Calu3 (cell line): Measurements from ENCODE around the gene DLGAP1. TPM values are rescaled to one million over a fixed set of nuclear protein-coding genes. Genes with fewer than 3 reads are reported as not detected.

Experiments
- BruUV-seq: library from RNA; stranded (reverse); fragments of 400-500 nt; replicated peaks from 2 replicates; lab custom pipeline; 2021; lab: Mats Ljungman, UMichigan
- CTCF ChIA-PET: fragments of 300-600 bp; sonication (Branson Sonifier 250); formaldehyde crosslinking; loops from one replicate; lab custom pipeline; 2022; ENCODE audit warnings: antibody characterized with exemption; lab: Charles Lee
- DNase-seq: peaks from one replicate; pipeline ENCODE4 v3.0.0; 2022
- H3K27ac Mint-ChIP-seq: one replicate; pipeline ENCODE4 v1.8.0; 2022; ENCODE audit warnings: mixed read lengths; ENCODE audit not compliant: unreplicated experiment
- H3K27me3 Mint-ChIP-seq: one replicate; pipeline ENCODE4 v1.8.0; 2022; ENCODE audit warnings: mixed read lengths; ENCODE audit not compliant: unreplicated experiment
- H3K36me3 Mint-ChIP-seq: one replicate; pipeline ENCODE4 v1.8.0; 2022; ENCODE audit warnings: mild to moderate bottlenecking, moderate library complexity, mixed read lengths; ENCODE audit not compliant: insufficient read depth, unreplicated experiment
- H3K4me1 Mint-ChIP-seq: one replicate; pipeline ENCODE4 v1.8.0; 2022; ENCODE audit warnings: mild to moderate bottlenecking, low read depth, mixed read lengths; ENCODE audit not compliant: unreplicated experiment
- H3K4me3 Mint-ChIP-seq: one replicate; pipeline ENCODE4 v1.8.0; 2022; ENCODE audit warnings: mild to moderate bottlenecking, low read depth, moderate library complexity, mixed read lengths; ENCODE audit not compliant: unreplicated experiment
- H3K9me3 Mint-ChIP-seq: one replicate; pipeline ENCODE4 v1.8.0; 2022; ENCODE audit warnings: low read depth, mixed read lengths; ENCODE audit not compliant: unreplicated experiment
- CTCF ChIP-seq: fragments of 200-600 bp; IDR thresholded peaks from one replicate; pipeline ENCODE4 v1.8.0; 2022; ENCODE audit warnings: antibody characterized with exemption; ENCODE audit not compliant: unreplicated experiment
- intact Hi-C: fragments of 100-400 bp; cut with micrococcal nuclease; formaldehyde crosslinking; loops from one replicate; pipeline ENCODE4 v1.10.0; 2022; ENCODE audit not compliant: unreplicated experiment
- total RNA-seq: library from RNA; stranded (reverse); gene quantifications from 2 replicates; pipeline ENCODE4 v1.2.3, GENCODE V29; 2022

The DLGAP1 gene
- total RNA-seq, 1 experiment from 2014 or later: 9.0 TPM

- Mint-ChIP-seq H3K27me3 (no peaks in the 10 kb centered on the region), H3K4me1 (peaks cover 7% of the 10 kb centered on the region), H3K4me3 (peak overlapping the region; percentile 92), H3K27ac (peak overlapping the region; percentile 95), H3K9me3 (no peaks in the 10 kb centered on the region), H3K36me3 (peaks cover 78% of the 10 kb centered on the region)
- CTCF ChIA-PET: interaction anchor here (0.7 to 1.8 kb wide), 2 partner anchors 9 to 144 kb away, joined by 3 to 7 read pairs; no protein-coding TSS in a partner anchor
- no TSS peak for BruUV-seq
- DNase-seq: peak; percentile 75
- intact Hi-C loops: loop anchor here (5.0 kb wide), 1 partner anchor 37 kb away; no protein-coding TSS in a partner anchor
- no peak for TF ChIP-seq CTCF
Observed at GRCh38 chr18:3449512-3450011, 1005.5 kb downstream of the DLGAP1 start.

GRCh38 chr18:3448838-3449511 is 1006.1 kb downstream of the DLGAP1 start:
- intact Hi-C loops: loop anchor here (5.0 kb wide), 1 partner anchor 37 kb away; no protein-coding TSS in a partner anchor
- Mint-ChIP-seq H3K36me3 (peaks cover 73% of the 10 kb centered on the region), H3K4me1 (peaks cover 7% of the 10 kb centered on the region), H3K27ac (peak overlapping the region; percentile 95), H3K4me3 (peak overlapping the region; percentile 92), H3K9me3 (no peaks in the 10 kb centered on the region), H3K27me3 (no peaks in the 10 kb centered on the region)
- CTCF ChIA-PET: interaction anchor here (0.6 to 1.8 kb wide), 4 partner anchors 10 to 166 kb away, joined by 3 to 7 read pairs (median 3); no protein-coding TSS in a partner anchor
- DNase-seq: no peak
- no peak for TF ChIP-seq CTCF
- BruUV-seq: TSS peak; percentile 71

- Mint-ChIP-seq H3K4me1 (peaks cover 7% of the 10 kb centered on the region), H3K27ac (peak overlapping the region; percentile 95), H3K9me3 (no peaks in the 10 kb centered on the region), H3K27me3 (no peaks in the 10 kb centered on the region), H3K36me3 (peaks cover 64% of the 10 kb centered on the region), H3K4me3 (peak overlapping the region; percentile 92)
- no TSS peak for BruUV-seq
- DNase-seq: peak; percentile 97
- CTCF ChIA-PET: interaction anchor here (0.6 to 1.8 kb wide), 12 partner anchors 12 to 280 kb away, joined by 3 to 8 read pairs (median 6); no protein-coding TSS in a partner anchor
- intact Hi-C loops: loop anchor here (2.0 to 5.0 kb wide), 2 partner anchors 36 to 165 kb away; no protein-coding TSS in a partner anchor
- TF ChIP-seq CTCF: no peak
Observed at GRCh38 chr18:3447895-3448837, 1006.9 kb downstream of the DLGAP1 start.
